Vagina (tissue), 2 donors: ENCODE results near the gene ZCWPW1.

Experiments used
- CTCF ChIP-seq, 3 experiments: fragments of 450-650 bp in 2 of 3; fragments of 200-600 bp in 1 of 3; sonication (generic) in 1 of 3; IDR thresholded peaks; one replicate each; pipeline ENCODE4 v1.5.1; 2017 to 2019; ENCODE audit warnings: antibody characterized with exemption in 3 of 3, mild to moderate bottlenecking in 2 of 3, moderate library complexity in 2 of 3
- POLR2AphosphoS5 ChIP-seq, 2 donors: sonication (generic); formaldehyde crosslinking; IDR thresholded peaks; one replicate each; pipeline ENCODE4 v1.9.0; 2017; ENCODE audit warnings: antibody characterized with exemption in 2 of 2, mild to moderate bottlenecking in 2 of 2, low read depth in 1 of 2; ENCODE audit not compliant: insufficient read depth in 1 of 2

DNA sequence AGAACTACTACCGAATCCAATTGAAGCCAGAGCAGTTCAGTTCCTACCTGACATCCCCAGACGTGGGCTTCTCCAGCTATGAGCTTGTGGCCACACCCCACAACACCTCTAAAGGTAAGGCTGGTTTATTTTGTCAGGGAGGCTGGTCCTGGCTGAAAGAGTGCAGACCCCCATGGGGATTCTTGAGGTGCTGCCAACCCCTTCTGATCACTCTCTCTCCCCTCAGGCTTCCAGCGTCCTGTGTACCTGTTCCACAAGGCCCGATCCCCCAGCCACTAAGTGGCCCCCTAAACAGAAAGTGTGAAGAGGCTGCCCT, 4.7 kb upstream of the ZCWPW1 start:
- TF ChIP-seq CTCF (IDR thresholded peaks at IDR 0.05) (no peak), POLR2AphosphoS5 (IDR thresholded peaks at IDR 0.05; ENCODE audit: insufficient read depth in 1 of 2, low read depth in 1 of 2) (no peak)
